ENCODE data around the gene DHRS1. TPM values are rescaled to one million over a fixed set of nuclear protein-coding genes. Genes with fewer than 3 reads are reported as not detected.

Gene DHRS1
- total and polyA plus RNA-seq, 9 of the 15 experiments (the other 6 are each of a cell fraction or from before 2014, with no cell fraction given) = 7.3 to 33.6 (median 13.3) TPM

GRCh38 chr14:24274101-24274543 lies 25.5 kb downstream of the DHRS1 start (continued):
- TF ChIP-seq GMEB1 (CRISPR knock-in tag; IDR thresholded peaks at IDR 0.05) (no peak), DPF2 (IDR thresholded peaks at IDR 0.05) (peak; percentile 75), SOX6 (IDR thresholded peaks at IDR 0.05) (peak; percentile 48; the same call in 1 of the 2 replicates), ZMIZ1 (IDR thresholded peaks at IDR 0.05; ENCODE audit: low read depth in 2 of 2, low read length in 2 of 2) (no peak), RERE (CRISPR knock-in tag; IDR thresholded peaks at IDR 0.05; ENCODE audit: borderline replicate concordance) (no peak), GABPB2 (CRISPR knock-in tag; conservative IDR thresholded peaks at IDR 0.05) (no peak), SRSF3 (IDR thresholded peaks at IDR 0.05; ENCODE audit: insufficient read depth, low read length) (no peak), NFE2L1 (tag; IDR thresholded peaks at IDR 0.05; ENCODE audit: borderline replicate concordance, low read depth) (no peak), ZC3H4 (CRISPR knock-in tag; IDR thresholded peaks at IDR 0.05; ENCODE audit: borderline replicate concordance) (no peak), ZSCAN32 (CRISPR knock-in tag; IDR thresholded peaks at IDR 0.05) (no peak), DDX20 (tag; IDR thresholded peaks at IDR 0.05; ENCODE audit: low read depth) (no peak), HINFP (tag; conservative IDR thresholded peaks at IDR 0.05; ENCODE audit: low read depth) (no peak), ETS2 (tag; IDR thresholded peaks at IDR 0.05; ENCODE audit: borderline replicate concordance, poor library complexity, severe bottlenecking) (no peak), MTA1 (IDR thresholded peaks at IDR 0.05; ENCODE audit: borderline replicate concordance) (no peak), CHD1 (IDR thresholded peaks at IDR 0.05; ENCODE audit: low read length) (no peak), FOS (IDR thresholded peaks at IDR 0.05; ENCODE audit: extremely low read depth, insufficient read length) (no peak)

Measured in K562 (cell line).